CD4-positive, alpha-beta T cell treated with Interleukin-12 subunit alpha and Interleukin-12 subunit beta, for 1 hour (primary cell): Measurements from ENCODE around the gene AMIGO1.

Experiments used
- DNase-seq: peaks from one replicate; pipeline ENCODE4 v3.0.0-alpha.2; 2020

Gene AMIGO1, protein sequence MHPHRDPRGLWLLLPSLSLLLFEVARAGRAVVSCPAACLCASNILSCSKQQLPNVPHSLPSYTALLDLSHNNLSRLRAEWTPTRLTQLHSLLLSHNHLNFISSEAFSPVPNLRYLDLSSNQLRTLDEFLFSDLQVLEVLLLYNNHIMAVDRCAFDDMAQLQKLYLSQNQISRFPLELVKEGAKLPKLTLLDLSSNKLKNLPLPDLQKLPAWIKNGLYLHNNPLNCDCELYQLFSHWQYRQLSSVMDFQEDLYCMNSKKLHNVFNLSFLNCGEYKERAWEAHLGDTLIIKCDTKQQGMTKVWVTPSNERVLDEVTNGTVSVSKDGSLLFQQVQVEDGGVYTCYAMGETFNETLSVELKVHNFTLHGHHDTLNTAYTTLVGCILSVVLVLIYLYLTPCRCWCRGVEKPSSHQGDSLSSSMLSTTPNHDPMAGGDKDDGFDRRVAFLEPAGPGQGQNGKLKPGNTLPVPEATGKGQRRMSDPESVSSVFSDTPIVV

DNA sequence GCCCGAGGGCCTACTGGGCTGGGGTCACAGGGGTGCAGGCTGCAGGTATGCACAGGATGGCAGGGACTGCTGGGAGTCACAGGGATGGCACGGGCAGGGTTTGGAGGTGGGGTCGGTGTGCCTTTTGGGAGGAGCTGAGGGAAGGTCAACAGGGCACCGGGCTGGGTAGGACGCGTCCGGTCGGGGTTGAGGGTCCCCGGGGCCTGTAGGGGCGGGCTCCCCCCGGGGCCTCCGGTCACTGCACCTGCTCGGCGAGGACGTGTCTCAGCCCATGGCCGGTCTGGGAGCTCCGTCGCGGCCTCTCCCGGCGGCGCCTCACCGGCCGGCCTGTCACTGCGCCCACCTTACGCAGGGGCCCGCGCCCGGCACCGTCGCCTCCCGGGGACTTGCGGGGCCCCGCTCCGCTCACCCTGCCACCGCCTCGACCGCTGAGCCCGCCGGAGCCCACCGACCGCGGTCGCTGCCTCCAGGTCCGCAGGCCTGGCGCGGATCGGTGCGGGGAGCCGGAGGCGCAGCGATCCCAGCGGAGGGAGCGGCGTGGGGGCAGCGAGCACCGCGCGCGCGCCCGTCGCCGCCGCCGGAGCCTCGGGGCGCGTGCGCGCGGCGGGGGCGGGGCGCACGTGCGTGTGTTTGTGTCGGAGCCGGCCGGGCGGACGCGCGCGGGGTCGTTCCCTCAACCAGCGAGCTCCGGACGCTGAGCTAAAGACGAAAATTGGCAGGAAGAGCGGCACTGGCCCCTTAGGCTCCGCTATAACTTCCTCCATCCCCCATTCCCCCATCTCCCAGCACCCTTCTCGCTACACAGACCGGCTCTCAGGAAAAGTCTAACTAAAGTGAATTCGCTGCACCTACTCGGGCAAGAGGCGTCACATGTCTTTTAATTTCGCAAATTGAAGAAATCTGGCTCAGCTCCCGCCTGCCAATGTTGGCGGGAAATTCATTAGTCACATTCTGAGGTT, at the start of gene AMIGO1:
Gene AMIGO1, minus strand, starts transcription at position 552 of the 959 bp plus-strand sequence. CDS start 815 bp downstream, outside the sequence.
- peak; percentile 70 for DNase-seq

GRCh38 chr1:109557520-109557919, 48.0 kb upstream of the AMIGO1 start:
- DNase-seq = no peak

- no peak for DNase-seq
Observed at GRCh38 chr1:109556563-109556962, 47.0 kb upstream of the AMIGO1 start.

DNA sequence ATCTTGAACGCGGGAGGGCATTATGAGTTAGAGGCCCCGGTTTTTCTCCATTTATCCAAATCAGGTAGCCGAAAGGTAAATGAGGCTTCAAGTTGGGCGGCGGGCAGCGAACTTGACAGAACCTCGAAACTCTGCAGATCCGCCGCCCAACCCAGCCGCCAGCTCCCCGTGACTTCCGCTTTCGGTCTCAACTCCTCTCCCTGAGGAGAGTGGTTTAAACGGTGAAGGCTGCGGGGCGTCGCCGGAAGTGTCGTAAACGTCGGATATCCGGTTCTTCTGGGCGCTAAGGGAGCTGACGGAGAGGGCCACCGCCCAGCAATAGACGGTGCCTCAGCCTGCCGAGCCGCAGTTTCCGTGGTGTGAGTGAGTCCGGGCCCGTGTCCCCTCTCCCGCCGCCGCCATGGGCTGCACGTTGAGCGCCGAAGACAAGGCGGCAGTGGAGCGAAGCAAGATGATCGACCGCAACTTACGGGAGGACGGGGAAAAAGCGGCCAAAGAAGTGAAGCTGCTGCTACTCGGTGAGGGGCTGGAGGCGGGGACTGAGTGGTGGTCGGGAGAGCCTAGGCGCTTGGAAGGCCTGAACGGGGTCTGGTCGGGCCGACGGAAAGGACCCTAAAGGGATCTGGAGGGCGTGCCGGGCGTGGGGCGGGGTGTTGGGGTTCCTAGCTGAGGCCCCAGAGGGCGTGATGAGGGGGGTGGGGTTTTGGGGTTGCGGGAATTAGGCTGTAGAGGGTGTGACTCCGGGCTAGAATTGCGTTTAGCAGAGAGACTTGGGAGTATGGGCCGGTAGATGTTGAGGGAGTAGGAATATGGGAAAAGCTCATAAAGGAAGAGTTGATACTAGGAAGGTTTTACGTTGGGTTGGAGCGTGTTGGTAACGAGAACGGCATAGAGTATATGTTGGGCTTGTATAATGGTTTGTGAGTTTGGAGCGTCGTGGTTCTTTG, 39.1 kb upstream of the AMIGO1 start, which contains the start of gene GNAI3:
Gene GNAI3, plus strand, starts transcription at position 295 of the 947 bp plus-strand sequence. Its CDS starts 106 bp downstream, at position 401.
- peak; percentile 96 for DNase-seq

DNA sequence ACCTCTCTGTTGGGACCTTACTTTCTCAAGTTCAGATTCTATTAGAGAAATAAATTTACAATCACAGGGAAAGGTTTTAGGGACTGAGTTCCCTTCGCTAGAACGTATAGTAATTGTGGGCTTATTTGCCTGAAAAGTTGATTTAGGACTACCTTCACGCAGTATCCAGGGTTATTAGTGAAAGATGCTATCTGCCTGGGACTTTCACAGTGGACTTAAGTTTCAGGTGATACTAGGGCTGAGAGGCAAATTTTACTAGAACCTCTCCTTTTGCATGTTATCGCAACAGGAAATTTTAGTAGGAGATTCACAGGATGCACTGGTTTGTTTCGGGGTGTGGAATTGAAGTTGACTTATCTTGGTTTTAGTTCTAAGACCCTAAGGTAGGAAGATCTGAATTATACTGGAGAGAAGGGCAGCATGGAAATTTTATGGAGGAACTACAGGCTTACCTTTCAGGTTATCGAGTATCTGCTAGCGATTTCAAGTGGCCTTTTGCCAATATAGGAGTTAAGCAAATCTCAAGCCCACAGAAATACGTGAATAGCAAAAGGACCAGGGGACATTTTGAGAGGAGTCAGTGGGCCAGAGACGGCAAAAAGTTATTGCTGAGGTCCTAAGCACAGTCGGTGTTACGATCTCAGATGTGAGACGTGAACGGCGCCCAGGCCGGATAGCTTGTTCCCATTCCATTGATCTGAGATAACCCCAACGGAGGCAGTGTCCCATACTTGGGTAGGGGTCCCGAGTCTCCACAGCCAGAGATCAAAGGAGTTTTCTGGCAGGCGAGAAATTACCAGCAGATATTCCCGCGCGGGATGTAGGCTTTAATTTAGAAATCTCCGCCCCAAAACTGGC, 38.2 kb upstream of the AMIGO1 start:
- peak; percentile 15 for DNase-seq

DNA sequence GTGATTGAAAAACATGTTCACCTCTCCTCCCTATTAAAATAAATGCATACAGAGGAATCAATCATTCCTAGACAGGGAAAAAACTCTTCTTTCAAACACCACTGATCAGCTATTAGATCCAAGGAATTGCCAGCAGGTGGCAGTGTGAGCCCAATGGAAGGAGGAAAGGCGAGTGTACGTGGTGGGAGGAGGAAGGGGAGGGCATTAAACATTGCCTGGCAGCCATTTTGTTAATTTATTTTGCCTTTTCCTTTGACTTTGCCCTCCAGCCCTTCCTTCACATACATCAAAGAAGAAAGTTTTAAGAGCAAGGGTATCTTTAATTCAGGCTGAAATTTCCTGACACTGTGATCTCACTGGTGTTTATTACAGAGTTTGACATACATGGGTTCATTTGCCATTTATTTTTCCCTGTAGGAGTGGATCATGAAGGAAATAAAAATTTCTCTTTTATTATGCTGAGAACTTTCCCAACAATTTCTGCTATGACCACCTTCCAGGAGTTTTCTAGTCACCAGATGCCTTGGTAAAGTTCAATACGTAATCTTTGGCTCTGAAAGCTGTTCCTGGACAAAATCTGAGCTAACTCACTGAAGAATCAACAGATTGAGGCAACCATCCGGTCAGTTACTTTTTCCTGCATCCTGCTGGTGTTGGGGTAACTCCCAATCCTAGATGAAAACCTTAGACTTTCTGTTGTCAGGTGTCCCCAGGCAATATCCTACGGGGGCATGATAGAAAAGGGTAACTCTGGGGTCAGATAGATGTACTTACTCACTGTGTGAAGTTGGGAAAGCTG, 37.0 kb upstream of the AMIGO1 start:
- peak; percentile 91 for DNase-seq

DNA sequence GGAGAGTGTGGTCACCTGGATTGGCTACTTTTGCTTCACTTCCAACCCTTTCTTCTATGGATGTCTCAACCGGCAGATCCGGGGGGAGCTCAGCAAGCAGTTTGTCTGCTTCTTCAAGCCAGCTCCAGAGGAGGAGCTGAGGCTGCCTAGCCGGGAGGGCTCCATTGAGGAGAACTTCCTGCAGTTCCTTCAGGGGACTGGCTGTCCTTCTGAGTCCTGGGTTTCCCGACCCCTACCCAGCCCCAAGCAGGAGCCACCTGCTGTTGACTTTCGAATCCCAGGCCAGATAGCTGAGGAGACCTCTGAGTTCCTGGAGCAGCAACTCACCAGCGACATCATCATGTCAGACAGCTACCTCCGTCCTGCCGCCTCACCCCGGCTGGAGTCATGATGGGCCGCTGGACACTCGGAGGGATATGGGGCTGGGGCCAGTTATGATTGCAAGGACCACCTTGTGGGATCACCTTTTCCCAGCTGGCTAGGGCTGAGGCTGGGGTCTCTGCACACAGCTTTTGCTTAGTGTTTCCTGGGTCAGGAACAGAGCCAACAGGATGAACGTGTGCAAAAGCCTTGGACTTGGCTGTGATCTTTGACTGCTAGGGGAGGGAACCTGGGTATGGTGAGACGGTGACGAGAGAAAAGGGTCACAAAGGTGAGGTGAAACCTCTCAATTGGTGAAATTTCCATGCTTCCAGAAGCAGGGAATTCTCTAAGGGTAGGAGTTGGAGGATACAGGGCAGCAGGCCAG, 34.6 kb upstream of the AMIGO1 start:
- DNase-seq = no peak

DNA sequence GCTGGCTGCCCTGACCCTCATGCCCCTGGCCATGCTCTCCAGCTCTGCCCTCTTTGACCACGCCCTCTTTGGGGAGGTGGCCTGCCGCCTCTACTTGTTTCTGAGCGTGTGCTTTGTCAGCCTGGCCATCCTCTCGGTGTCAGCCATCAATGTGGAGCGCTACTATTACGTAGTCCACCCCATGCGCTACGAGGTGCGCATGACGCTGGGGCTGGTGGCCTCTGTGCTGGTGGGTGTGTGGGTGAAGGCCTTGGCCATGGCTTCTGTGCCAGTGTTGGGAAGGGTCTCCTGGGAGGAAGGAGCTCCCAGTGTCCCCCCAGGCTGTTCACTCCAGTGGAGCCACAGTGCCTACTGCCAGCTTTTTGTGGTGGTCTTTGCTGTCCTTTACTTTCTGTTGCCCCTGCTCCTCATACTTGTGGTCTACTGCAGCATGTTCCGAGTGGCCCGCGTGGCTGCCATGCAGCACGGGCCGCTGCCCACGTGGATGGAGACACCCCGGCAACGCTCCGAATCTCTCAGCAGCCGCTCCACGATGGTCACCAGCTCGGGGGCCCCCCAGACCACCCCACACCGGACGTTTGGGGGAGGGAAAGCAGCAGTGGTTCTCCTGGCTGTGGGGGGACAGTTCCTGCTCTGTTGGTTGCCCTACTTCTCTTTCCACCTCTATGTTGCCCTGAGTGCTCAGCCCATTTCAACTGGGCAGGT, 33.9 kb upstream of the AMIGO1 start:
- no peak for DNase-seq

GRCh38 chr1:109542657-109543056, 33.1 kb upstream of the AMIGO1 start:
- DNase-seq = no peak

GRCh38 chr1:109541102-109541501, 31.6 kb upstream of the AMIGO1 start:
- DNase-seq = no peak

DNA sequence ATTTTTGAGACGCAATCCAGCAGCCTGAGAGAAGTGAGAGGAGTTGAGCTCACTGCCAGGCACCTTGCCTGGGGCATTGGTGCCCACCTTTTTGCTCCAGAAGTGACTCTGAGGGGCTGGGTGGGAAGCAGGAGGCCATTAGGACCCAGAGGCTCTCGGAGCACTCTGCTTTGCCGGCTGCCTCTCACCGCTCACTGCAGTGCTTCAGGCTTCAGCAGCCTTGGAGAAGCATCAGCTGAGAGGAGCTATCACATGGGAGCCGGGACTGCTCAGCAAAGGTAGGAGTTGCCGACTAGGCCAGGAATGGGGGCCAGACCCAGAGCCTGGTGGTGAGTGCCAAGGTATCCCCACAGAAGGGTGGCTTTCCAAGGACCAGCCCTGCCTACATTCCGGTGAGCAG, 30.1 kb upstream of the AMIGO1 start, which contains the start of gene GPR61:
Gene GPR61, plus strand, starts transcription at position 197 of the 400 bp plus-strand sequence. CDS start 3,151 bp downstream, outside the sequence.
- DNase-seq = no peak

GRCh38 chr1:109538827-109539555, 29.5 kb upstream of the AMIGO1 start:
- no peak for DNase-seq

GRCh38 chr1:109537450-109538178, 28.1 kb upstream of the AMIGO1 start:
- DNase-seq = no peak

DNA sequence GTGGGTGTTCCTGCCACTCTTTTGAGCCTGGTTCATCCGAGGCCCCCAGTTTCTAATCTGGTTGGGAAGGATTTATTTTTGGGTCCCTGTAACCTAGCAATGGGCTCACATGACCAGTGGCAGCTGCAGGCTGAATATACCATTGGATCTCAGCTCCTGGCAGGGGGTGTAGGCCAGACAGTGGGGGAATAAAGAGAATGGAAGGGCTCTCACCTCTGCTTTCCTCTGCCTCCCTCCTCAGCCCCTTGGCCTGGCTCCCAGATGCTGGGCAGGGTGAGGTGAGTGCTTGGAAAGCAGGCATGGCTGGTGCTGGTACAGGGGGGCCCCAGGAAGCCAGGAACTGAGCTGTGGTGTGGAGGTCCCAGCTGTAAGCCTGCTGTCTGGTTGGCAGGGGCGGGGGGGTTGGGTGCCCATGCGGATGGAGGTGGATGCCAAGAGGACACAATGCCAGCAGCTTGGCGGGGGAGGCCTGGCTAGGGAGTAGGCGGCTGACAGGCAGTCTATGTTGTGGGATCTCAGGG, 26.5 kb upstream of the AMIGO1 start:
- DNase-seq = no peak

GRCh38 chr1:109535481-109535880, 26.0 kb upstream of the AMIGO1 start:
- no peak for DNase-seq

DNA sequence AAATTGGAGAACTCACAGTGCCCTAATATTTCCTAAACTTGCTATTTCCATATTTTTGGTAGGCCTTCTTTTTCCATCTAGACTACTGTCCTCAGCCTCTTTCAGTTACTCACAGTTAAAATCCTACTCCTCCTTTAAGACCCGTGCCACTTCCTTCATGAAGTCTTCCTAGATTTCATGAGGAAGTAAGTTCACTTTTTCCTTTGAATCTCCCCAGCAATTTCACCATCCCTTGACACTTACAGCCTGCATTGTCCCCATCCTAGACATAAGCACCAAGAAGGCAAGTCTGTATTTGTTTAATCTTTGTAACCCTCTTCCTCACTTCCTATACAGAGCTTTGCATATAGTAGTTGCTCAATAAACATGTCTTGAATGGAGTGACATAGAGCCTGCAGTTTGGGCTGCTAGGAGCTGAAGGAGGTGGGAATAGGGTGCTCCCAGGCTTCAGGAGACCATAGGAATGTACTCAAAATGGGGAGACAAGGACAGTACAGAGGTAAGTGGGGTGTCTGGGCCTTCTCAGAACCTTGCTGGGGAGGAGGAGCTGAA, 24.9 kb upstream of the AMIGO1 start:
- no peak for DNase-seq
